ENCODE measurements around the gene C6orf120.
A peak's percentile ranks its signal among the peaks of the same experiment; 100 is the strongest.

The C6orf120 gene

DNA sequence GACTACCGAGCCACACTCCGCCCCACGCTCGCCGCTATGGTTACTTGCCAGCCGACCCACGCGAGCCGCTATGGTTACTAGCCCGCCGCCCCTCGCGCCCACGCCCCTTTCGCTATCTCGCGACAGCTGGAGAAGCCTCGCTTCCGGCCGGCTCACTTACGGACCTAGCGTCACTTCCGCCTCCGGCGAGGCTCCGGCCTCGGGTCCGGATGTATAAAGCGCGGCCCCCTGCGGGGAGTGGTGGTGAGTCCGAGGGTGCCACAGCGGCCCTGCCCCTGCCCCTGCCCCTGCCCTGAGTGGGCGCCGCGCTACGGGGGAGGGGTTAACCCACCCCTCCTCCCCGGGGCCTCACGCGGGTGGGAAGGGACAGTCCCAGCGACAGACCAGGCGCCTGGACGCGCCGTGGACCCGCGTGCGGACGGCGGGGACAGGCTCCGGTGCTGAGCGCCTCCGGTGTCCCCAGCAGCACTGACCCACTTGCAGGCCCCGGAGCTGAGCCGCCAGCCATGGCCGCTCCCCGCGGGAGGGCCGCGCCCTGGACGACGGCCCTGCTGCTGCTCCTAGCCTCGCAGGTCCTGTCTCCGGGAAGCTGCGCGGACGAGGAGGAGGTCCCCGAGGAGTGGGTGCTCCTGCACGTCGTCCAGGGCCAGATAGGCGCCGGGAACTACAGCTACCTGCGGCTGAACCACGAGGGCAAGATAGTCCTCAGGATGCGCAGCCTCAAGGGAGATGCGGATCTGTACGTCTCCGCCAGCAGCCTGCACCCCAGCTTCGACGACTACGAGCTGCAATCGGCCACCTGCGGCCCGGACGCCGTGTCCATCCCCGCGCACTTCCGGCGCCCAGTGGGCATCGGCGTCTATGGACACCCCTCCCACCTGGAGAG is at the start of gene C6orf120, which contains the start of gene WDR27:
Gene C6orf120, plus strand, starts transcription at position 173 of the 886 bp plus-strand sequence. Its CDS starts 334 bp downstream, at position 507.
Gene WDR27, minus strand, starts transcription at position 76 of the 886 bp plus-strand sequence. CDS start 13,024 bp downstream, outside the sequence.
- peak; percentile 99 for DNase-seq

DNA sequence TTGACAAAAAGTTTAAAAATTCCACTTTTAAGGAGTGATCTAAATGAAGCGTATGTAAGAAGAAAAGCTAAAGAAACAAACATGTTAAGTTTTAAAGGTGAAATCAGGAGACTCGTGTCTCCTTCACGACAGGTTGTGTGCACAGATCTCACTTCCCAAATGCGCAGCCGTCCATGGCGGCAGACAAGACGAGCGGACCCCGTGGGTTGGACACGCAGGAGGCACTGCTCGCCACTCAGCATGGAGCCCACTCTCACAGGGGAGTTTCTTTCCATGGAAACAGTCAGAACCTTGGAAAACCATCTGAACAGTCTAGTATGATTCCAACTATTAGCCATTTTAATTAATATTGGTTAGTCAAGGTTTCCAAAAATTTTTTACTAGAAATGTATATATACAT is 49.0 kb upstream of the C6orf120 start:
- no peak for DNase-seq

DNA sequence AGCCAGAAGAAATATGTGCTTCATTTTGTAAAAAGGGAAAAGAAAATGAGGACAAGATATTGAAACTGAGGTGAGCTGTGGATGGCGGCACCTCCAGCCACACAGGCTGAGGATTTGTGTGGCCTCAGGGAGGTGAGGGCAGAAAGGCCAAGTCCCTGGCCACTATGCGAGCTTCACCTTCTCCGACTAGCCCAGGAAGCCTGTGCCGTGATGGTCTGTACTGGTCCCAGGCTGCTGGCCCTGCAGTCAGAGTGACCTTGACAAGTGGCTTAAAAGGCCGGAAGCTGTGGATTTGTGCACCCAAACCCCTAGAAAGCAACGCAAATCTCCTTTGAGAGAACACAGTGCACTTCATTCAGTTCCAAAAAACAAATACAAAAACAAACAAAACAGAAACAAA is 48.2 kb upstream of the C6orf120 start:
- no peak for DNase-seq

DNA sequence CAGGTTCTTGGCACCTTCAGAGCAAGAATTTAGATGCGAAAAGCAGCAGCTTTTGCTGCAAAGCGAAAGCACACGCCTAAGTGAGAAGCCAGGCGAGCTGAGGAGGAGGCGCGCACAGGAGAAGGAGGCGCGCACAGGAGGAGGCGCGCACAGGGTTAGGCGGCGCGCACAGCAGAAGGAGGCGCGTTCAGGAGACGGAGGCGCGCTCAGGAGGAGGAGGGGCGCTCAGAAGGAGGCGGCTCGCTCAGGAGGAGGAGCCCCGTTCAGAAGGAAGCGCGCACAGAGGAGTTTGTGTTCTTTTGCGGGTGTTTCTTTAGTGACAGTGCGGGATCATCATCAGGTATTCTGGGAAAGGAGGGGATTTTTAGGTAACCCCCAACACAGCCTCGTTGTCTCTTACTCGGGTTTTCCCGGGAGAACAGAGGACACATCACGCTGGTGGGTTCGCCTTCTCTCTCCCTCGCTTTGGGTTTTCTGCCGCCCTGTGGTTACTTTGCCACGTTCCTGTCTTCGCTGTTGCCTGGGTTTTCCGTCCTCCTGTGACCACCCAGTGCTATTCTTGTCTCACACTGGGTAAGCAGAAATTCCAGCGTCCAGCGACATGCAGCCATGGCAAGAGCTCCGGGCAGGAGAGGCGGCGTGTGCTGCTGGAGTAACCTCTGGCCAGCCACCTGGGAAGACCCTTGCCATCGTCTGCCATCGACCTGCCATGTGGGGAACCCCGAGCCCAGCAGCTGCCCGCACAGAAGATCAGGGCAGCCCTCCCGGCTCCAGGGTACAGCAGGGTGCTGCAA is 47.1 kb upstream of the C6orf120 start:
- peak; percentile 86 for DNase-seq

DNA sequence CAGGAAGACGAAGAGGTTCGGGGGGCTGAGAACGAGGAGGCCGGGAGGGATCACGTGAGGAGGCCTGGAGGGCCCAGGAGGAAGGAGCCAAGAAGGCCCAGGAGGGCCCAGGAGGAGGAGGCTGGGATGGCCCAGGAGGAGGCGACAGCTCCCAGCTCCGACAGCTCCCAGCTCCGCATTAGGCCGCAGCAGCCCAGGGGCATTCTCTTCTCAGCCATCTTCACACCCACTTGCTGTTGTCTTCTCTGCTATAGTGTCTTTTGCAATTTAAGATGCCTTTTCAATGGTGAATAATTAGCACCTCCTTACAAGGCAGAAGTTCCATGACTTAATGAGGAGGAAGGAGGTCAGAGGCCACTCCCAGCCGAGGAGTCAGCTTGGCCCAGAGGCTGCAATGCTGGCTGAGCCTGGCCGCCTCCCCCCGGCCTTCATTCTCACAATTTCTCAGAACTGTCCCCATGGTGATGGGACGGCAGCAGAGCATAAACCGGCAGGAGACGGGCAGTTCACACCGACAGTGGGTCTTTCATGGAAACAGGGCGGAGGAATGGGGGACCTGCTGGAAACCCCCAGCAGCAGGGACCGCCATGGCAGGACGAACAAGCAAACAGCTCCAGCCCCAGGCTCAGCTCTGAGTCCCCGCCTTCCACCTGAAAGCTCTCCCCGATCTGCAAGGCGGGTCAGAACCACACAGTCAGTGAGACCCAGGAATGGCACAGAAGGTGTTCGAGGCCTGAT is 45.2 kb upstream of the C6orf120 start:
- DNase-seq, result no peak

DNA sequence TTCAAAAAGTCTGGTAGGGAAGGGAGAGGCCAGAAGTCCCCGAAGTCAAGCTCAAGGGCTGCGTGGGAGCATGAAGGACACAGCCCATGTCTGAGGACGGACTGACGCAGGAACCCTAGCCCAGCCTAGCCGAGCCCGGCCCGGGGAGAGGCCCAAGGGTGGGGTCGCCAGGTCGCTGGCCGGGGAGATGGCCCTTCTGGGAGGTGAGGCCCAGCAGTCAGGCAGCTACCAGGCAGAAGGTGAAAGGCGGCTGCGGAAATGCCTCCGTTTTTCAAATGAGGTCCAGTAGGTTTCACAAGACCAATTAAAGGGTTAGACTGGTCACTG is 44.7 kb upstream of the C6orf120 start:
- DNase-seq, result no peak

DNA sequence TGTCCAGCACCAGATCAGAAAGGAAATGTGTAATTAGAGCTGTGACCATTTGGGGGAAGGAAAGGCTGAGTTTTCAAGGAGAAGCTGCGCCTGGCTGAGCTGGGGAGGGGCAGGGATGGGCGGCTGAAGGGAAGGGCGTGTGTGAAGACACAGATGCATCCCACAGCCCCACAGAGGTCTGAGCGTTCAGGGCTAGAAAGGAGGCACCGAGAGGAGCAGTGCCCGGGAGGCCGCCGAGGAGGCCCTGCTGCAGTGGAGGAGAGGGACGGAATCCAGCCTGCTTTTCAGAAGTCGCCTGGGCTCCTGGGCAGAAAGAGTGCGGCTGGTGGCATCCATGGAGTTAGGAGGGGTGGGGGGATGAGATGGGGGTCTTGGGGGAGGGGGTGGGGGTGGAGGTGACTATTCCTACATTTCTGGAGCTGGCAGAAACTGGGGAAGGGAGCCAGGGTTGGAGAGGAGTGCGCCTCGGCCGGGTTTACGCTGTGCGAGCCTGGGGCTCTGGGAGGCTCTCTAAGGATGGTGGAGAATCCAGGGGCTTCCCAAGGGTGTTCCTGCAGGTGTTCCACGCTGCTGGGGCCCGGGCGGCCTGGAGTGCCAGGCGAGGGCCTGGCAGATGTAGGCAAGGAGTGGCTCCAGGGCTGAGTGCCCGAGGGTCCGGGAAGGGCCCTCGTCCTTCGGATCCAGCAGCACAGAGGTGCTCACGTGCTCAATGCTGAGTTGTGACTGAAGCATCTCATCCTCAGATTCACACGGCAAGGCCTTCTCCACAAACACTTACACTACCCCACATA is 41.9 kb upstream of the C6orf120 start:
- no peak for DNase-seq

DNA sequence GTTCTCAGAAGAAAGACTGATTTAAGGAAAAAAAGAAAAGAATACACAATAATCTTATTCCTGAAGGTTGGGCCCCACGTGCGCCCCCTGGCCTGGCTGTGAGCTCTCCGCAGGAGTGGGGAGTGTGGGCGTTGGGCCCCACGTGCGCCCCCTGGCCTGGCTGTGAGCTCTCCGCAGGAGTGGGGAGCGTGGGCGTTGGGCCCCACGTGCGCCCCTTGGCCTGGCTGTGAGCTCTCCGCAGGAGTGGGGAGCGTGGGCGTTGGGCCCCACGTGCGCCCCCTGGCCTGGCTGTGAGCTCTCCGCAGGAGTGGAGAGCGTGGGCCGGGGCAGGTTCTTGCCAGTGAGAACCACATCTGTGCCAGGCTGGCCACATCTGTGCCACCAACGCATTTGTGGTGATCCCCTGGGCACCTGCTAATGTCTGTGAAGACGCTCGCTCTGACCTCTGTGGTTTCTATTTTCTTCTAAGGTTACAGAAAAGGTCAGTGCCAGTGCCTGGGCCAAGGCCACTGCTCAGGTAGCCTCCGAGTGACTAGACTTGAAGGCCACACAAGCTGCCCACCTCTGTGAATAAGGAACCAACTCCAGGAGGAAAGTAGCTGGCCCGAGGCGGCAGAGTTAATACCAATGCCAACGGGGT is 41.1 kb upstream of the C6orf120 start:
- DNase-seq, result no peak

DNA sequence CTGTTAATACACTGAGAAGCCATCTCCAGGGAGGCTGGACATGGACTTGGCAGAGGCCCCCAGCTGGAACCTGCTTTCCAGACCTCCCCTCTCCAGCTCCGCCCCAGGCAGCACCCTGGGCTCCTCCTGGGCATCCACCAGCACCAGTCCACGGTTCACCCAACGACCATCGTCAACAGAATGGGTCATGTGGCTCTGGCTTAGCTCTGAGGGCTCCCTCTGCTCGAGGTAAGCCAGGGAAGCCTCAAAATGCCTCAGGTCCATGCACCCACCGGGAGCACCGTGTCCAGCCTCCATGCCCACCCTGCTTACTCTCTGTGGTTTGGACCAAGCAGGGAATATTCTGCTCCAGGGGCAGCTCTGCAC is 40.6 kb upstream of the C6orf120 start:
- DNase-seq, result no peak

DNA sequence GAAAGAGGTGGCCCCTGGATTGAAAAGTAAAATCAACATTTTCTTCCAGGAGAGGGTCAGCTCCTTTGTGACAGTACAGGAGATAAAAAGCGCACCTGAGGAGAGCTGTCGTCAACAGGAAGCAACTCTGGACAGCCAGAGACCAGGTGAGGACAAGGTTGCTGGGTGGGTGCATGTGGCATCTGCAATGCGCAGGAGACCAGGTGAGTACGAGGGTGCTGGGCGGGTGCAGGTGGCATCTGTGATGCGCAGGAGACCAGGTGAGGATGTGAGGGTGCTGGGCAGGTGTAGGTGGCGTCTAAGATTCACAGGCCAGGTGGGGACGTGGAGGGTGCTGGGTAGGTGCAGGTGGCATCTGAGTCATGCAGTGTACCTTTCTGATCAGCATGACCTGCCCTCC is 38.5 kb upstream of the C6orf120 start:
- DNase-seq, result no peak

DNA sequence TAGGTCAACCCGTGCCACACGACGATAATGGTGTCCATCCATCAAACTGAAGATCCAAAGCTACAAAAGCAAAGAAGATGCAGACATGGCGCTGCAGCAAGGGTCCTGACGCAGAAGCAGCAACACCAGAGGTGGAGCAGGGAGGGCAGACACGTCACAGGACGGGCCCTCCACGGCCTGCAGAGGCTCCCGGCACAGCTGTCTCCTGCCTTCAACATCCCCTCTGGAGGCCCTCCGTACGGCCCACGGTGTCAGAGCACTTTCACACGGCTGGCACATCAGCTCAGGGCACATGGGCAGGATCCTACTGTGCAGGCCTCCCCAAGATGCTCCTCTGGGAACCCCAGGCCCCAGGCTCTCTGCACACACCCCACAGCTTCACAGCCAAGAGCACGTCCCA is 37.7 kb upstream of the C6orf120 start:
- DNase-seq, result no peak

DNA sequence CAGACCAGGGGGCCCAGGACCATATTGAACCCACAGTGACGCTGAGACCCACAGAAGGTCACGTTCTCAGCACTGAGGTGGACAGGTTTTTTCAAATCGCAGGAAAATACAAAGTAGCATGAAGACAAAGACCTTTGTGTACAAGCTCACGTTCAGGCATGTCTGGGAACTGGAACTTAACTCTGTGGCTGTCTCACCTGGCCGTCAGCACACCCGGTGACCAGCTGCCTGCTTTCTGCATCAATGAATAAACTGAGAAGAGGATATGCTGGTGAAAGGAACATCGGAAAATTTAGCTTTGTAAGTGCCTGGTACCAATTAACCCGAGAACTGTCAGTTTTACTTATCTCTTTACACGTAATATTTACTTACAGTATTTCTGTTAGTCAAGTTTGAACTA is 36.6 kb upstream of the C6orf120 start:
- DNase-seq, result peak; percentile 30

DNA sequence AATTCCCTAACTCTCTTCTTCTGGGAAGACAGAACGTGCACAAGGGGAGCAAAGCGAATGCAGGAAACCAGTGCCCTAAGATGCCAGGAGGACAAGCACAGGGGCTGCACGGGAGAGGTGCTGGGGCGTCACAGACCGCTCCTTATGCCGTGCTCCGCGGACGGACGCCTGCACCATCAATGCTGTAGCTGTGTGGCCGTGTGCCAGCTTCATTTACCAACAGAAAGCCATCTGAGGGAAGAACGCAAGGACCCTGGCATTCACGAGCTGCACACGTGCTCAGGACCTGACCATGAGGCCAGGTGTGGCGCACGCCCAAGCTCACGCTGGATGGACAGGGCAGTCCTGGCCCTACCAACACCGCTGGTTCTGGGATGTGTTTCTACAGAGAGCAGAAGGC is 35.5 kb upstream of the C6orf120 start:
- no peak for DNase-seq

DNA sequence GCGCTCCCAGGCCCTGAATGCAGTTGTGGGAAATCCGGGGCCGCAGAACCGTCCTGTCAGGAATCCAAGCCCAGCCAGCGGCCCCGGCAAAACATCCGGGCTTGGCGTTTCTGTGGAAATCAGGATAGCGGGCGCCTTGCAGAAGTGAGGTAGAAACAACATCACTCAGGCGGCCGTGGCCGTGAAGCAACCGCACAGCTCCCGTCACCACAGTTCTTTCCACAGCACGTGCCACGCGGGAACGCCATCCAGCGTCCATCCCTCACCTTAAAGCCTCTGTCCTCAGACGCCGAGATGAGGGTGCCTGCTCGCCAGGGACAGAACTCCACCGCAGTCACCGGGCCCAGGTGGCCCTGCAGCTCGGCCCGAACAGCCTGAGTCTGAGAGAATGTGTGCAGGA is 34.2 kb upstream of the C6orf120 start:
- no peak for DNase-seq

DNA sequence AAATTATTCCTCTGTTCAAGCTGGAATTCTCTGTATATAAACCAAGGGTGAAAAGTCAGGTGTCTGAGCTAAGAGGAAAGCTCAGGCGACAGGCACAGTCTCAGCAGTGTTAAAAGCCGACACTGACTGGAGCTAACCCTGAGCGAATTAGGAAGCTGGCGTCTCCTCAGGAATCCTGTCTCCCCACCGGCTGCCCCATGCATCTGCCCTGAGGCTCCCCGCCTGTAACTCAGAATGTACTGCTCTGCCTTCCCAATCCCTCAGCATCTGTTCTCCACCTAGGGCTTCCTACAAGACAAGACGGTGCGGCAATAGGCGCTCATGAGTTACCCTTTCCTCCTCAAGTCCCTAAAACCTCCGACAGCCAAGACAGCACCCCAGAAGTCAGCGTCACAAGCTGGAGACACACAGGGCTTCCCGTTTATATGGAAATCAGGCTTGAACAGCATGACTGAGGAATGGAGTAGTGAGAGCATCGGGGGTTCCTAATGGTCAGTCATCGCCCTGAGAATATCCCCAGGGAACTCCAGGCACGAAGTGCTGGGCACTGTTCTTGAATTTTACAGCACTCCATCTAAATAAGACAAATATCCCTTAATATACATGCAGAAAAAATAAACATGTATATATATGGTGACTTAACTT is 33.6 kb upstream of the C6orf120 start:
- no peak for DNase-seq

DNA sequence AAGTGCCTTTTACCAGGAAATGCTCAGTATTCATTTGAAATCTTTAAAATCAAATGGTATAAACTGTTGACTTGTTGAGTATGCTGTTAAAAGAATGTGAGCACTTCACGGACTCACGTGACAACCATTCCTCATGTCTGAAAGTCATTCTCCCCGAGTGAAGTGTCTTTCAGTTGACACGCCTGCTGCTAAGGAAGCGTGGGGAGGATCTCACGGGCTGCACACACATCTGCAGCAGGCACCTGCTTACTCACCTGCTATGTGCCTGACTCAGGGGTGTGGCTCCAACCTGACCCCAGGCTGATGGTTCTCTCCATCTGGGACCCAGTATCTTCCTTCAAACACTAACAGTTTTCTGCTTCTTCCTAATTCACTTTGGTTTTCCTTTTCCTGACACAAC is 32.8 kb upstream of the C6orf120 start:
- DNase-seq, result no peak

DNA sequence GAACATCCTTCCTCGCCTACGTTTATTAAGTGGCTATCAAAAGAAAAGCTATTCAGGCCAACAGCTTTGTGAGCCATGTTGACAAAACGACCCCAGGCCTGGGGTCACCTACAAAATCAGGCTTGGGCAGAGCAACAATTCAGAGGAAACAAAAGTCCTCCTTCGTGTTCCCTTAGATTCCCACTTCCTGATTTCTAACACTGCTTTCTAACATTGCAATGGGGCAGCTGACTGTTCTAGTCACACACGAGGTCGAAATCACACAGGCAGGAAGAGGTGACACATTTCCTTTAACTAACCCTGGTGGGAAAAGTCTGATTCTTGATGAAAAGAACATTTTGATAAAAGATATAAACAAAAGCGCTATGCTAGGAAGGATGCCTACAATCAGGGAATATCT is 32.0 kb upstream of the C6orf120 start:
- DNase-seq, result no peak

DNA sequence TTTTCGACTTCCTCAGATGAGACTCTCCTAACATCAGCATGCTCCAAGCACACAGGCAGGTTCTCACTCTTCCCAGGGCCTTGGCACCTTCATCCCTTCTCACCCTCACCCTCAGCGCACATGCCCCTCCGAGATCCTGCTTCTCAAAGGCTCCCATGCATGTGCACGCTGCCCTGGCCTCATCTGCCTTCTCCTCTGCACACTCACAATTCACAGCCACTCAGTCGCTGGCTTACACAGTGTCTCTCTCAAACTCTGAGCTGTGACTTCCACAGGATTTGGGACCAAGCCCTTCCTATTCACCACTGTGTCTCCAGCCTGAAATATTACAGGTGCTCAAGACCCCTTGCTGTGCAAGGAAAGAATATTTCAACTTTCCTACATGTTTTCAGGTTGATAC is 30.4 kb upstream of the C6orf120 start:
- DNase-seq, result no peak

DNA sequence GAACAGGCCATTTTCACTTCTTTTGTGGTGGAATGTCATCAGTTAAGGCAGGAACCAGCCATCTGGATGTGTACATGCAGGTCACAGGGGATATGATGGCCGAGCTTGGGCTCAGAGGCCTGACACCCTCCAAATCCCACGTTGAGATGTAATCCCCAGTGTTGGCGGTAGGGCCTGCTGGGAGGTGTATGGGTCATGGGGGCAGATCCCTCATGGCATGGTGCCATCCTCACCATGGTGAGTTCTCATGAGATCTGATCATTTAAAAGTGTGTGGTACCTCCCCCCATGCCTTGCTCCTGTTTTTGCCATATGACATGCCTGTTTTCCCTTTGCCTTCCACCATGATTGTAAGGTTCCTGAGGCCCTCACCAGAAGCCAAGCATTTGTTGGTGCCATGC is 26.9 kb upstream of the C6orf120 start:
- DNase-seq, result no peak

DNA sequence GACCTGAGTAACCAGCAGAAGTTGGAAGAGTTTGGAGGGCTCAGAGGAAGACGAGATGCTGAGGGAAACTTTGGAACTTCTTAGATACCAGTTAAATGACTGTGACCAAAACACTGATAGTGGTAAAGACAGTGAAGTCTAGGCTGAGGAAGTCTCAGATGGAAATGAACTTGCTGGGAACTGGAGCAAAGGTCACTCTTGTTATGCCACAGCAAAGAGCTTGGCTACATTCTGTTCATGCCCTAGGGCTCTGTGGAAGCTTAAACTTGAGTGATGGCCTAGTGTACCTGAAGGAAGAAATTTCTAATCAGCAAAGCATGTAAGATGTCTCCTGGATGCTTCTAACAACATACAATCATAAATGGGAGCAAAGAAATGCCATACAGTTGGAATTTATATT is 24.8 kb upstream of the C6orf120 start:
- DNase-seq, result no peak

DNA sequence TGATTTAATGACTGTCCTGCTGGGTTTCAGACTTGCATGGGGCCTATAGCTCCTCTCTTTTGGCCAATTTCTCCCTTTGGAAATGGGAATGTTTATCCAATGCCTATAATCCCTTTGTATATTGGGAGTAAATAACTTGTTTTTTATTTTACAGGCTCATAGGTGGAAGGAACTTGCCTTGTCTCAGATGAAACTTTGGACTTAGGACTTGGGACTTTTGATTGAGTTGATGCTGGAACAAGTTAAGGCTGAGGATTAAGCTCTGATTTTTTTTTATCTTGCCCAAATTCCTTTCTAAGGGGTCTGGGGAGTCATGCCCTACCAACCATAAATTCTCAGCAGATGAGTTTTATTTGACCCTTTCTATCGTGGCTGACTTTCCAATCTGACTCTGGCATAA is 23.6 kb upstream of the C6orf120 start:
- DNase-seq, result no peak

DNA sequence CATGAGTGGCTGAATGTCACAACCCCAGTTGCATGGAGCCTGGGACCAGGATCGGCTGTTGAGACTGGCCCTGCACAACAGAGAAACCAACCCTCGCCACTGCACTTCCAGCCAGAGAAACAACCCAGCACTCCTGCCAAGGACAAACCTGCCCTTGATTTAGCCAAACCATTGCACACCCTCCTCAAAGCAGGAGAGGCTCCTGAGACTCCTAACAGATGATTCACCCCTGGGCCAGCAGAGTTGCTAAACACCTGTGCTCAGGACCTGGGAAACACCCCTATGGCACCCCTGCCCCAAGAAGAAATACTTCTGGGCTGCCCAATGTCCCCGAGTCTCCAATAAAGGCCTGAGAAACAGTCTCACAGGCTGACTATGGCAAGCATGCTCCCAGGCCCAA is 17.9 kb upstream of the C6orf120 start:
- no peak for DNase-seq
